ENCODE data around the gene RBM41.

RBM41 gene

DNA sequence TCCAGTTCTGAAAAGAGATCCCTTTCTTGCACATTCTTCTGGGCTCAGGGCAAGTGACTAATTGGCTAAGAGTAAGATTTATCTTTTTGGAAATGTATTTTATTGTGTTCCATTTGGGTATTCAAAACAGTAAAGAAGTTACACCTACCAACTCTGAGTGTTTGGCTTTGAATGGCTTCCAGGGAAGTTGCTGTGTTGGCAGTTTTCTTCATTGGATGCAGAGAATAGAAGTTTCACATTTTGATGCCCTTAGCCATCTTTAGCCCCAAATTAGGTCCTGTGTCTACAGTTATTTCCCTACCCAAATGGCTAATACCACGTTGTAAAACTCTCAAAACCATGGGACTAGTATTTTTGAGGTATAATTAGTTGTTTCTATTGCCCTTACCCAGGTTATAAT is 88.9 kb downstream of the RBM41 start:
- DNase-seq (ENCODE audit: low read depth in 2 of 2) = no peak

DNA sequence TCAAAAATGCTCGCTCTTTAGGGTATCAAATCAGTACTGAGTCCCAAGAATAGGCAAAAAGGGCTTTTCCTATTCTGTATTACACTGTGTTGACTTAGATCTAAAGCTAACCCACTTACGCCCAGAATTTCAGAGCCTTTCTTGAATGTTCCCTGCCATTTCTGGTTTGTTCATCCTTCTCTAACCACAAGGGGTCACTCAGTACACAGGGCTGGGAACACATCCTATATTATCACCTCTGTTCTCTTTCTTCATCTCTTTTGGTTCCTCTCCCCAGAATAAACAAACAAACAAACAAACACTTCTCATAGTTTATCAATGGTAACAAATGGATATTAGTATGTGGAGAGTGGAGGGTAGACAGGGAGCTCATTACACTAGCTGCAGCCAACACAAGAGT is 93.1 kb downstream of the RBM41 start:
- DNase-seq (ENCODE audit: low read depth in 2 of 2) = no peak

DNA sequence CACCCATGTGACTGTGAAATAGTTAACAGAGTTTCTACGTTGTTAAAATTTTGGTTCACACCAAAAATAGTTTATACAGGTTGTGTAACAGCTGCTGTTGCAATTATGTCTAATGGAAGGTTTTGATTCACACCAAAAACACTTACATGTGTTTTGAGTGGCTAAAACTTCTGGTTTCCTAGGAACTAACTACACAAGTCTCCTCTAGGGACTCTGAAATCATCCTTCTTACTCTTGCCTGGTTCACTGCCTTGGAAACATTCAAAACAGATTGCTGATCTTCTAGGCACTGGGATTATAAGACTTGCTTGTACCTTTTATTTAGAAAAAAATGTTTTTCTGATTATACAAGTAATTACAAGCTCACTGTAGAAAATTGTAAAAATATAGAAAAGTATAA is 103.7 kb downstream of the RBM41 start:
- DNase-seq (ENCODE audit: low read depth in 2 of 2) = no peak
